ENCODE measurements around the gene MOGAT2. TPM values are rescaled to one million over a fixed set of nuclear protein-coding genes. Genes with fewer than 3 reads are reported as not detected.

Gene MOGAT2
- total and polyA plus RNA-seq, 12 donors: 0.11 to 0.34 (median 0.15) TPM; not detected in 8

DNA sequence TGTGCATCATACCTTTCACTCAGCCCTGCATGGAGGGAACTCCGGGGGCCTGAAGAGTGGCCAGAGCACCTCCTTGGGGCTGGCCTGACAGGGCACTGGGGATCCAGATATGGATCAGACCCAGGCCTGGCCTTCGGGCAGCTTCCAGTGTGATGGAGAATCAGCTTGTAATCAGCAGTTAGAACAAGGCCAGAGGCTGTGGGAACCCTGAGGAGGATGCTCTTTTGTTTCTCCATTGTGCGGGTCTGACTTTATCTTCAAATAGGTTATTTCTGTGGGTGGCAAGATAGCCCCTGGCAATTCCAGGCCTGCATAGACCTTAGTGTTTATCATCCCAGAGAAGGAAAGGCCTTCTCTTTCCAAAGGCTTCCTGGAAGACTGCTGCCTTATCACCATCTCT, 63.2 kb downstream of the MOGAT2 start:
- TF ChIP-seq POLR2A (IDR thresholded peaks at IDR 0.05) (no peak), CTCF (IDR thresholded peaks at IDR 0.05) (no peak)
- H3K36me3 ChIP-seq (replicated peaks in 1 of 2): no peaks in the 10 kb centered on the region
- no peaks in the 10 kb centered on the region for H3K9me3 ChIP-seq (replicated peaks in 1 of 3)
- WGBS, 4 donors: 71 to 77% (median 71%) methylated on average over 1 to 3 of the region's 3 CpGs
- H3K27me3 ChIP-seq: no peaks in the 10 kb centered on the region
- H3K27ac ChIP-seq: no peak overlapping the region
- no peak overlapping the region for H3K4me3 ChIP-seq
- intact Hi-C loops (cut with DNase I): no loop called here
- no peaks in the 10 kb centered on the region for H3K4me1 ChIP-seq (replicated peaks in 1 of 2)
- no peak for DNase-seq

DNA sequence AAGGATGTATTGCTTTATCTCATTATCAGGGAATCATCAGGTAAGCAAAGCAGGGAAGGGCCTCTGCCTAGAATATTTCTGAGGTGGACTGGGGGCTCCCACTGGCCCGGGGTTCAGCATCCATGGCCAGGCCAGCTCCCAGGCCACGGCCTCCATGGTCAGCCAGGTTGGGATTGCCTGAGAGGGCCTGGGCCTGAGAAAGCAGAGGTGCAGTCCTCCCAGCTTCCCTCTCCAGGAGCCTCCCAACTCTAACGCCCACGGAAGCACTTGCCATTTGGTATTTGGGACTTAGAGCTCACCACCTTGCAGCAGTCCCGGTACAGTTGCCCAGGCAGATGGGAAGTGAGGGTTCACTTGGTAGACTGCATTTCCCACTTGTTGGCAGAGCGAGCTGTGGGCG, 63.7 kb downstream of the MOGAT2 start:
- H3K9me3 ChIP-seq (replicated peaks in 1 of 3): no peaks in the 10 kb centered on the region
- TF ChIP-seq POLR2A (IDR thresholded peaks at IDR 0.05) (no peak), CTCF (IDR thresholded peaks at IDR 0.05) (no peak)
- H3K4me1 ChIP-seq (replicated peaks in 1 of 2): no peaks in the 10 kb centered on the region
- H3K27me3 ChIP-seq: no peaks in the 10 kb centered on the region
- H3K4me3 ChIP-seq: no peak overlapping the region
- intact Hi-C loops (cut with DNase I): no loop called here
- H3K27ac ChIP-seq: no peak overlapping the region
- H3K36me3 ChIP-seq (replicated peaks in 1 of 2): no peaks in the 10 kb centered on the region
- DNase-seq: no peak
- WGBS, 4 donors: 92 to 96% (median 94%) methylated on average over 7 of the region's 7 CpGs; no CpG with 5 or more reads in 1 of the 4 donors

GRCh38 chr11:75781831-75782230, 64.2 kb downstream of the MOGAT2 start:
- WGBS, 4 donors: 91 to 95% (median 93%) methylated on average over 9 of the region's 9 CpGs

More at GRCh38 chr11:75781831-75782230, 64.2 kb downstream of the MOGAT2 start:
- no peaks in the 10 kb centered on the region for H3K4me1 ChIP-seq (replicated peaks in 1 of 2)
- no peak for TF ChIP-seq POLR2A (IDR thresholded peaks at IDR 0.05)
- no peak for TF ChIP-seq CTCF (IDR thresholded peaks at IDR 0.05)
- no peaks in the 10 kb centered on the region for H3K27me3 ChIP-seq
- H3K9me3 ChIP-seq (replicated peaks in 1 of 3): no peaks in the 10 kb centered on the region
- H3K27ac ChIP-seq: no peak overlapping the region
- no peaks in the 10 kb centered on the region for H3K36me3 ChIP-seq (replicated peaks in 1 of 2)
- intact Hi-C loops (cut with DNase I): no loop called here
- H3K4me3 ChIP-seq: no peak overlapping the region
- DNase-seq: no peak

Small RNA genes lying within 50 kb of the gene (small RNA-seq; reads per million reads assigned to genes)
- gene RN7SL786P: 0 reads per million in 2 donors

Other genes with a start within 250 kb of the MOGAT2 start
- 10 to 100 TPM in 7 of 9 donors, 1 to 10 TPM in 2; 4.8 to 17.8 (median 13.6) TPM for gene GDPD5, start 191.9 kb upstream of the MOGAT2 start, total RNA-seq
- gene GDPD5, start 191.9 kb upstream of the MOGAT2 start, polyA plus RNA-seq: 100 to 1,000 TPM in 1 of 3 donors, 10 to 100 TPM in 1, 1 to 10 TPM in 1; 4.1 to 110 (median 35.0) TPM
- gene SERPINH1, start 155.6 kb upstream of the MOGAT2 start, total RNA-seq: 100 to 1,000 TPM; 111 to 529 (median 220) TPM
- gene SERPINH1, start 155.6 kb upstream of the MOGAT2 start, polyA plus RNA-seq: 100 to 1,000 TPM in 2 of 3 donors, 10 to 100 TPM in 1; 93.6 to 152 (median 127) TPM
- gene MAP6, start 48.8 kb upstream of the MOGAT2 start, total RNA-seq: 10 to 100 TPM; 11.4 to 56.0 (median 20.2) TPM
- 10 to 100 TPM; 28.6 to 34.8 (median 33.1) TPM for gene MAP6, start 48.8 kb upstream of the MOGAT2 start, polyA plus RNA-seq
- gene DGAT2, start 50.9 kb downstream of the MOGAT2 start, total RNA-seq: 10 to 100 TPM in 3 of 9 donors, 1 to 10 TPM in 6; 2.1 to 24.0 (median 9.1) TPM
- gene DGAT2, start 50.9 kb downstream of the MOGAT2 start, polyA plus RNA-seq: 10 to 100 TPM in 1 of 3 donors, 1 to 10 TPM in 2; 2.6 to 79.2 (median 4.0) TPM
- gene UVRAG, start 97.4 kb downstream of the MOGAT2 start, total RNA-seq: 10 to 100 TPM; 16.5 to 61.4 (median 32.1) TPM
- 10 to 100 TPM; 10.9 to 27.0 (median 12.9) TPM for gene UVRAG, start 97.4 kb downstream of the MOGAT2 start, polyA plus RNA-seq

Measured in adrenal gland (tissue), 12 donors.